ENCODE data around the gene SPECC1L.

SPECC1L gene

DNA sequence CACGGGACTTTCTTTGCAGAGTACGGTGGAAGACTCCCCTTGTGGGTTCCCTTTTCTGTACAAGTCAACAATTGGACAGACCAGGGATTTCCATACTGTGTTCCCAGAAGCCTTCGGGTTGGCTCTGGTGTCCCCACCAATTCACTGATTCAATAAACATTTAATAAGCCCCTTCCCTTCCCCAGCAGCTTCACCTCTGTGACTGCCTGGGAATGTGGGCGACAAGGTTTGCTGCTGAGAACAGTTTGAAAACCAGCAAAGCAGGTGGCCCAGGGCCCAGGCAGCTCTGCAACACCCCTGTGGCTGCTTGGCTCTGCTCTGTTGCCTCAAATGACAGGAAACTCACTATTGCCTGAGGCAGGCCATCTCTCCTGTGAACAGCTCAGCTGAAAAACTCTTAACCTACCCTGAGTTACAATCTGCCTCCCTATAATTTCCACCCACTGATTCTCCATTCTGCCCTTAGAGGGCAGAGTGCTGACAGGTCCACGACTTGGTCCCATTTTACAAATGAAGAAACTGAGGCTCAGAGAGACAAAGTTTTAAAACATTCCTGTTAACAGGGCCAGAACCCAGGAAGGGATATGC is 167.2 kb downstream of the SPECC1L start:
- no peak for TF ChIP-seq TEAD4 (IDR thresholded peaks at IDR 0.05)
- TF ChIP-seq RAD21 (IDR thresholded peaks at IDR 0.05; ENCODE audit: low read depth): peak; percentile 22; the same call in 1 of the 2 replicates

DNA sequence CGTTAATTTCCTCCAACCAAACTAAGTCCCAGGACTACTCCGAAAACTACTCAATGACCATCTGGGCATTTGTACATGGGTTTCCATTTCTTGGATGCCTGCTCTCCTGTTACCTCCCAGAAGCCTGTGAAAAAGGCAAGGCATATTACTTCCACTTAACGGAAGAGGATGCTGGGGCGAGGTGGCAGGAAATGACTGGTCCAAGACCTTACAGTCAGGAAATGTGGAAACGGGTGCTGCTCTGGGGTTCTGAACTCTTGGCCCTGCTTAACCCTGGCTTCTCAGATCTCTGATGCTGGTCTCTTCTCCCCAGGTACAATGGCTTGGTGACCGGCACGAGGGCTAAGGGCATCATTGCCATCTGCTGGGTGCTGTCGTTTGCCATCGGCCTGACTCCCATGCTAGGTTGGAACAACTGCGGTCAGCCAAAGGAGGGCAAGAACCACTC is 169.7 kb downstream of the SPECC1L start:
- TF ChIP-seq, protein P1, sequence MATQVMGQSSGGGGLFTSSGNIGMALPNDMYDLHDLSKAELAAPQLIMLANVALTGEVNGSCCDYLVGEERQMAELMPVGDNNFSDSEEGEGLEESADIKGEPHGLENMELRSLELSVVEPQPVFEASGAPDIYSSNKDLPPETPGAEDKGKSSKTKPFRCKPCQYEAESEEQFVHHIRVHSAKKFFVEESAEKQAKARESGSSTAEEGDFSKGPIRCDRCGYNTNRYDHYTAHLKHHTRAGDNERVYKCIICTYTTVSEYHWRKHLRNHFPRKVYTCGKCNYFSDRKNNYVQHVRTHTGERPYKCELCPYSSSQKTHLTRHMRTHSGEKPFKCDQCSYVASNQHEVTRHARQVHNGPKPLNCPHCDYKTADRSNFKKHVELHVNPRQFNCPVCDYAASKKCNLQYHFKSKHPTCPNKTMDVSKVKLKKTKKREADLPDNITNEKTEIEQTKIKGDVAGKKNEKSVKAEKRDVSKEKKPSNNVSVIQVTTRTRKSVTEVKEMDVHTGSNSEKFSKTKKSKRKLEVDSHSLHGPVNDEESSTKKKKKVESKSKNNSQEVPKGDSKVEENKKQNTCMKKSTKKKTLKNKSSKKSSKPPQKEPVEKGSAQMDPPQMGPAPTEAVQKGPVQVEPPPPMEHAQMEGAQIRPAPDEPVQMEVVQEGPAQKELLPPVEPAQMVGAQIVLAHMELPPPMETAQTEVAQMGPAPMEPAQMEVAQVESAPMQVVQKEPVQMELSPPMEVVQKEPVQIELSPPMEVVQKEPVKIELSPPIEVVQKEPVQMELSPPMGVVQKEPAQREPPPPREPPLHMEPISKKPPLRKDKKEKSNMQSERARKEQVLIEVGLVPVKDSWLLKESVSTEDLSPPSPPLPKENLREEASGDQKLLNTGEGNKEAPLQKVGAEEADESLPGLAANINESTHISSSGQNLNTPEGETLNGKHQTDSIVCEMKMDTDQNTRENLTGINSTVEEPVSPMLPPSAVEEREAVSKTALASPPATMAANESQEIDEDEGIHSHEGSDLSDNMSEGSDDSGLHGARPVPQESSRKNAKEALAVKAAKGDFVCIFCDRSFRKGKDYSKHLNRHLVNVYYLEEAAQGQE (IDR thresholded peaks at IDR 0.05; ENCODE audit: low read depth): no peak
- TF ChIP-seq, protein P2, sequence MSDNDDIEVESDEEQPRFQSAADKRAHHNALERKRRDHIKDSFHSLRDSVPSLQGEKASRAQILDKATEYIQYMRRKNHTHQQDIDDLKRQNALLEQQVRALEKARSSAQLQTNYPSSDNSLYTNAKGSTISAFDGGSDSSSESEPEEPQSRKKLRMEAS (IDR thresholded peaks at IDR 0.05): no peak
- TF ChIP-seq, protein P3, sequence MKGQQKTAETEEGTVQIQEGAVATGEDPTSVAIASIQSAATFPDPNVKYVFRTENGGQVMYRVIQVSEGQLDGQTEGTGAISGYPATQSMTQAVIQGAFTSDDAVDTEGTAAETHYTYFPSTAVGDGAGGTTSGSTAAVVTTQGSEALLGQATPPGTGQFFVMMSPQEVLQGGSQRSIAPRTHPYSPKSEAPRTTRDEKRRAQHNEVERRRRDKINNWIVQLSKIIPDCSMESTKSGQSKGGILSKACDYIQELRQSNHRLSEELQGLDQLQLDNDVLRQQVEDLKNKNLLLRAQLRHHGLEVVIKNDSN (IDR thresholded peaks at IDR 0.05): no peak
- TF ChIP-seq RAD21 (IDR thresholded peaks at IDR 0.05; ENCODE audit: low read depth) (no peak), ZBTB7A (IDR thresholded peaks at IDR 0.05; ENCODE audit: low read depth) (no peak), EGR1 (IDR thresholded peaks at IDR 0.05) (no peak), CREB1 (IDR thresholded peaks at IDR 0.05; ENCODE audit: low read depth) (no peak), TAF1 (IDR thresholded peaks at IDR 0.05; ENCODE audit: low read depth) (no peak), YY1 (IDR thresholded peaks at IDR 0.05; ENCODE audit: low read depth) (no peak), TEAD4 (IDR thresholded peaks at IDR 0.05) (no peak), EP300 (IDR thresholded peaks at IDR 0.05; ENCODE audit: borderline replicate concordance) (no peak), TCF12 (IDR thresholded peaks at IDR 0.05; ENCODE audit: low read depth) (no peak), CEBPB (IDR thresholded peaks at IDR 0.05) (no peak), NFIC (IDR thresholded peaks at IDR 0.05) (no peak), FOXM1 (IDR thresholded peaks at IDR 0.05; ENCODE audit: borderline replicate concordance, low read depth) (no peak)

DNA sequence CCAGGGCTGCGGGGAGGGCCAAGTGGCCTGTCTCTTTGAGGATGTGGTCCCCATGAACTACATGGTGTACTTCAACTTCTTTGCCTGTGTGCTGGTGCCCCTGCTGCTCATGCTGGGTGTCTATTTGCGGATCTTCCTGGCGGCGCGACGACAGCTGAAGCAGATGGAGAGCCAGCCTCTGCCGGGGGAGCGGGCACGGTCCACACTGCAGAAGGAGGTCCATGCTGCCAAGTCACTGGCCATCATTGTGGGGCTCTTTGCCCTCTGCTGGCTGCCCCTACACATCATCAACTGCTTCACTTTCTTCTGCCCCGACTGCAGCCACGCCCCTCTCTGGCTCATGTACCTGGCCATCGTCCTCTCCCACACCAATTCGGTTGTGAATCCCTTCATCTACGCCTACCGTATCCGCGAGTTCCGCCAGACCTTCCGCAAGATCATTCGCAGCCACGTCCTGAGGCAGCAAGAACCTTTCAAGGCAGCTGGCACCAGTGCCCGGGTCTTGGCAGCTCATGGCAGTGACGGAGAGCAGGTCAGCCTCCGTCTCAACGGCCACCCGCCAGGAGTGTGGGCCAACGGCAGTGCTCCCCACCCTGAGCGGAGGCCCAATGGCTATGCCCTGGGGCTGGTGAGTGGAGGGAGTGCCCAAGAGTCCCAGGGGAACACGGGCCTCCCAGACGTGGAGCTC is 170.2 kb downstream of the SPECC1L start:
- no peak for TF ChIP-seq ZBTB7A (IDR thresholded peaks at IDR 0.05; ENCODE audit: low read depth)
- no peak for TF ChIP-seq TAF1 (IDR thresholded peaks at IDR 0.05; ENCODE audit: low read depth)
- TF ChIP-seq FOXM1 (IDR thresholded peaks at IDR 0.05; ENCODE audit: borderline replicate concordance, low read depth): no peak
- TF ChIP-seq NFIC (IDR thresholded peaks at IDR 0.05): no peak
- TF ChIP-seq, protein P3 (IDR thresholded peaks at IDR 0.05): no peak
- no peak for TF ChIP-seq CREB1 (IDR thresholded peaks at IDR 0.05; ENCODE audit: low read depth)
- no peak for TF ChIP-seq TEAD4 (IDR thresholded peaks at IDR 0.05)
- TF ChIP-seq, protein P1 (IDR thresholded peaks at IDR 0.05; ENCODE audit: low read depth): no peak
- TF ChIP-seq EGR1 (IDR thresholded peaks at IDR 0.05): no peak
- no peak for TF ChIP-seq YY1 (IDR thresholded peaks at IDR 0.05; ENCODE audit: low read depth)
- TF ChIP-seq CEBPB (IDR thresholded peaks at IDR 0.05): no peak
- TF ChIP-seq RAD21 (IDR thresholded peaks at IDR 0.05; ENCODE audit: low read depth): no peak

DNA sequence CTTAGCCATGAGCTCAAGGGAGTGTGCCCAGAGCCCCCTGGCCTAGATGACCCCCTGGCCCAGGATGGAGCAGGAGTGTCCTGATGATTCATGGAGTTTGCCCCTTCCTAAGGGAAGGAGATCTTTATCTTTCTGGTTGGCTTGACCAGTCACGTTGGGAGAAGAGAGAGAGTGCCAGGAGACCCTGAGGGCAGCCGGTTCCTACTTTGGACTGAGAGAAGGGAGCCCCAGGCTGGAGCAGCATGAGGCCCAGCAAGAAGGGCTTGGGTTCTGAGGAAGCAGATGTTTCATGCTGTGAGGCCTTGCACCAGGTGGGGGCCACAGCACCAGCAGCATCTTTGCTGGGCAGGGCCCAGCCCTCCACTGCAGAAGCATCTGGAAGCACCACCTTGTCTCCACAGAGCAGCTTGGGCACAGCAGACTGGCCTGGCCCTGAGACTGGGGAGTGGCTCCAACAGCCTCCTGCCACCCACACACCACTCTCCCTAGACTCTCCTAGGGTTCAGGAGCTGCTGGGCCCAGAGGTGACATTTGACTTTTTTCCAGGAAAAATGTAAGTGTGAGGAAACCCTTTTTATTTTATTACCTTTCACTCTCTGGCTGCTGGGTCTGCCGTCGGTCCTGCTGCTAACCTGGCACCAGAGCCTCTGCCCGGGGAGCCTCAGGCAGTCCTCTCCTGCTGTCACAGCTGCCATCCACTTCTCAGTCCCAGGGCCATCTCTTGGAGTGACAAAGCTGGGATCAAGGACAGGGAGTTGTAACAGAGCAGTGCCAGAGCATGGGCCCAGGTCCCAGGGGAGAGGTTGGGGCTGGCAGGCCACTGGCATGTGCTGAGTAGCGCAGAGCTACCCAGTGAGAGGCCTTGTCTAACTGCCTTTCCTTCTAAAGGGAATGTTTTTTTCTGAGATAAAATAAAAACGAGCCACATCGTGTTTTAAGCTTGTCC is 171.0 kb downstream of the SPECC1L start:
- TF ChIP-seq ZBTB7A (IDR thresholded peaks at IDR 0.05; ENCODE audit: low read depth): no peak
- no peak for TF ChIP-seq RAD21 (IDR thresholded peaks at IDR 0.05; ENCODE audit: low read depth)
- TF ChIP-seq TCF12 (IDR thresholded peaks at IDR 0.05; ENCODE audit: low read depth): no peak
- TF ChIP-seq NFIC (IDR thresholded peaks at IDR 0.05): no peak
- no peak for TF ChIP-seq CREB1 (IDR thresholded peaks at IDR 0.05; ENCODE audit: low read depth)
- TF ChIP-seq, protein P3 (IDR thresholded peaks at IDR 0.05): no peak
- no peak for TF ChIP-seq CEBPB (IDR thresholded peaks at IDR 0.05)
- no peak for TF ChIP-seq EP300 (IDR thresholded peaks at IDR 0.05; ENCODE audit: borderline replicate concordance)

DNA sequence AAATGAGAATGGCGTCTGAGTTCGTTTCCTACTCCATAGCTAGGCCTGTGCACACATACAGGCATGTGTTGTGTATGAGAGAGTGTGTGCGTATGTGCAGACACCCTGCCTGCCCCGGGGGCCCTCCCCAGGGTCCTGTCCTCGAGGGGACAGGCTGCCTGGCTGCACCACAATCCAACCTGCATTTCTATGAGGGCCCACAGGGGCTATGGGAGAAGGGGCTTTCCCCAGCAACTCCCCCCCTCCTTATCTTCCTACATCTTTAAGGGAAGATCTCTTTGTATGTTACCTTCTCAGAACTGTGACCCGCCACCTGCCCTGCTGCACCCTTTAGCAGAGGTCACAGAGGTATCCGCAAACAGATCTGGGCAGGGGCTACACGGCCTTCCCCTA is 171.7 kb downstream of the SPECC1L start:
- TF ChIP-seq CREB1 (IDR thresholded peaks at IDR 0.05; ENCODE audit: low read depth) (no peak), ZBTB7A (IDR thresholded peaks at IDR 0.05; ENCODE audit: low read depth) (no peak), EP300 (IDR thresholded peaks at IDR 0.05; ENCODE audit: borderline replicate concordance) (no peak), TCF12 (IDR thresholded peaks at IDR 0.05; ENCODE audit: low read depth) (no peak), TEAD4 (IDR thresholded peaks at IDR 0.05) (no peak)
